SK-N-SH treated with all-trans-retinoic acid at 6 μM for 48 hours (cell line): Measurements from ENCODE around the gene REXO4.

ENCODE experiments used
- CSDC2 ChIP-seq: fragments of 250-450 bp; sonication (Bioruptor Pico); IDR thresholded peaks from 2 replicates; pipeline ENCODE4 v1.5.0; 2020; ENCODE audit warnings: mild to moderate bottlenecking, moderate library complexity
- CSRNP3 ChIP-seq: fragments of 250-450 bp; sonication (Bioruptor Pico); IDR thresholded peaks from 2 replicates; pipeline ENCODE4 v1.5.1; 2021; ENCODE audit warnings: mild to moderate bottlenecking, moderate library complexity
- RARB ChIP-seq: fragments of 250-450 bp; sonication (Bioruptor Pico); IDR thresholded peaks from 2 replicates; pipeline ENCODE4 v1.8.0; 2021; ENCODE audit warnings: mild to moderate bottlenecking, moderate library complexity
- TOX ChIP-seq: fragments of 250-450 bp; sonication (Bioruptor Pico); IDR thresholded peaks from 2 replicates; pipeline ENCODE4 v1.8.0; 2021; ENCODE audit warnings: mild to moderate bottlenecking, moderate library complexity, borderline replicate concordance
- ZFP3 ChIP-seq: fragments of 250-450 bp; sonication (Bioruptor Pico); IDR thresholded peaks from 2 replicates; pipeline ENCODE4 v1.5.0; 2020; ENCODE audit warnings: mild to moderate bottlenecking, moderate library complexity
- ZFP30 ChIP-seq: fragments of 450-650 bp; formaldehyde crosslinking; IDR thresholded peaks from 2 replicates; pipeline ENCODE4 v1.5.0; 2022; ENCODE audit warnings: mild to moderate bottlenecking, moderate library complexity
- TF ChIP-seq, protein P1 (sequence below): fragments of 250-450 bp; sonication (Bioruptor Pico); IDR thresholded peaks from 2 replicates; pipeline ENCODE4 v1.8.0; 2021; ENCODE audit warnings: low read depth, mild to moderate bottlenecking, moderate library complexity, borderline replicate concordance

- TF ChIP-seq ZFP3 (CRISPR knock-in tag) (no peak), RARB (CRISPR knock-in tag) (no peak), CSRNP3 (CRISPR knock-in tag) (no peak), TOX (CRISPR knock-in tag) (no peak), CSDC2 (CRISPR knock-in tag) (no peak), ZFP30 (CRISPR knock-in tag) (no peak)
- TF ChIP-seq, protein P1, sequence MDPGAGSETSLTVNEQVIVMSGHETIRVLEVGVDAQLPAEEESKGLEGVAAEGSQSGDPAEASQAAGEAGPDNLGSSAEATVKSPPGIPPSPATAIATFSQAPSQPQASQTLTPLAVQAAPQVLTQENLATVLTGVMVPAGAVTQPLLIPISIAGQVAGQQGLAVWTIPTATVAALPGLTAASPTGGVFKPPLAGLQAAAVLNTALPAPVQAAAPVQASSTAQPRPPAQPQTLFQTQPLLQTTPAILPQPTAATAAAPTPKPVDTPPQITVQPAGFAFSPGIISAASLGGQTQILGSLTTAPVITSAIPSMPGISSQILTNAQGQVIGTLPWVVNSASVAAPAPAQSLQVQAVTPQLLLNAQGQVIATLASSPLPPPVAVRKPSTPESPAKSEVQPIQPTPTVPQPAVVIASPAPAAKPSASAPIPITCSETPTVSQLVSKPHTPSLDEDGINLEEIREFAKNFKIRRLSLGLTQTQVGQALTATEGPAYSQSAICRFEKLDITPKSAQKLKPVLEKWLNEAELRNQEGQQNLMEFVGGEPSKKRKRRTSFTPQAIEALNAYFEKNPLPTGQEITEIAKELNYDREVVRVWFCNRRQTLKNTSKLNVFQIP (CRISPR knock-in tag) = no peak
Measured at GRCh38 chr9:133397370-133397769, 20.4 kb downstream of the REXO4 start.
